Ectodermal cell (in vitro differentiated cells): ENCODE measurements around the gene SYNJ2.

Experiments
- H3K27ac ChIP-seq: 2 replicates; pipeline ENCODE4 v1.7.0; 2013; ENCODE audit warnings: mild to moderate bottlenecking, low read depth, low read length; ENCODE audit not compliant: insufficient read depth, poor library complexity, severe bottlenecking
- H3K27me3 ChIP-seq: 2 replicates; pipeline ENCODE4 v1.7.0; 2013; ENCODE audit warnings: mild to moderate bottlenecking, low read length; ENCODE audit not compliant: insufficient read depth, control insufficient read depth, poor library complexity, severe bottlenecking
- H3K36me3 ChIP-seq: one replicate; pipeline ENCODE4 v1.7.0; 2013; ENCODE audit warnings: low read length; ENCODE audit not compliant: control insufficient read depth, insufficient read depth
- H3K4me1 ChIP-seq: one replicate; pipeline ENCODE4 v1.7.0; 2013; ENCODE audit warnings: low read length; ENCODE audit not compliant: control insufficient read depth, insufficient read depth
- H3K4me3 ChIP-seq: 2 replicates; pipeline ENCODE4 v1.7.0; 2013; ENCODE audit warnings: low read depth, low read length, control low read depth; ENCODE audit not compliant: insufficient read depth
- H3K9me3 ChIP-seq: 2 replicates; pipeline ENCODE4 v1.7.0; 2013; ENCODE audit warnings: mild to moderate bottlenecking, low read length, moderate library complexity; ENCODE audit not compliant: control insufficient read depth
- WGBS, 2 experiments: methylation state at CpG; one replicate each; pipeline ENCODE4 v1.1.7; 2013; ENCODE audit warnings: missing lambda C conversion rate in 2 of 2; 5-methylcytosine and 5-hydroxymethylcytosine counted together

Gene SYNJ2

DNA sequence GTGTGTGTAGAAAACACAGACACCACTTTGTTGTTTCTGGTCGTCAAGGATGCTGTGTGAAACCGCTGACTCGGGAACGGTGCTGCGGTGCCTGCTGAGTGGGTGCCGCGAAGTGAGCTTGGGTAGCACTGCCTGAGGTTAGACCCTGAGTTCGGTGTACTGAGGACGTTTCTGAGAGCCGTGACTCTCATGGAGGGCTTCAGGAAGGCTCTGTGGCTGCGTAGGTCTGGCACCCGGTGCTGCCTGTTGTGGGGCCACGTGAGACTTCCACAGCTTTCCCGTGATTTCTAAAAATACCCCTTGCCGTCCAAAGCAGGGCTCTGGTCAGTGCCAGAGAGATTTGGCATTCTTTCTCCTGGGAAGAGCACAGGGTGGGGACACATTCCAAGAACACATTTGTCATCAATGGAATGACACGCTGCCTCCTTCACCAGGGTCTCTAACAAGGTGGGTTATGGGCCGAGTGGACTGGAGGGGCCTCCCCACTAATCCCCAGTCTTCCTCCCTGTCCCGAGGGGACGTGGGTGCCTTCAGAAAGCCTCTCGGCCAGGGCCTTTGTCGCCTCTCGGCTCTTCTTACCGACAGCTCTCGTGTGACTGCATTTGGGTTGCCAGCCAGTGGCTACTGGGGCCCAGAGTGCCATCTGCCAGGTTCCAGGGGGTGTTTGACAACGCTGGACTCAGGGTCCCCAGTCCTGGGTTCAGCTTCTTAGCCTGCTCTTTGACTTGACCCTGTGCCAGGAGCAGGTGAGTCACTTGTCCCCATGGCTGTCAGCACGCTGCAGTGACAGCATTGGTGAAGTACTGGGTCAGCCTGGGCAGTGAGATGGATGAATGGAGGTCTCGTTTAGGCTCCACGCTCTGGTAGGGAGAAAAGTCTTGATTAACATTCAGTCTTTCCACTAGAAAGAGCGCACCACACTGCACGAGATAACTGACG is 62.2 kb downstream of the SYNJ2 start:
- Histone ChIP-seq H3K27ac (no peak overlapping the region), H3K9me3 (no peaks in the 10 kb centered on the region), H3K27me3 (no peaks in the 10 kb centered on the region), H3K4me3 (no peak overlapping the region), H3K36me3 (no peaks in the 10 kb centered on the region), H3K4me1 (peaks cover 7% of the 10 kb centered on the region)
- WGBS, 2 experiments: 93 to 95% methylated on average over 31 of the region's 31 CpGs

- 92 to 99% methylated on average over 6 of the region's 6 CpGs for WGBS, 2 experiments
- H3K36me3 ChIP-seq: no peaks in the 10 kb centered on the region
- H3K9me3 ChIP-seq: no peaks in the 10 kb centered on the region
- H3K27ac ChIP-seq: no peak overlapping the region
- no peaks in the 10 kb centered on the region for H3K27me3 ChIP-seq
- H3K4me3 ChIP-seq: no peak overlapping the region
- H3K4me1 ChIP-seq: peaks cover under 1% of the 10 kb centered on the region
Measured at GRCh38 chr6:158044525-158044888, 62.8 kb downstream of the SYNJ2 start.

- no peaks in the 10 kb centered on the region for H3K36me3 ChIP-seq
- H3K9me3 ChIP-seq: no peaks in the 10 kb centered on the region
- no peaks in the 10 kb centered on the region for H3K4me1 ChIP-seq
- no peak overlapping the region for H3K4me3 ChIP-seq
- H3K27me3 ChIP-seq: no peaks in the 10 kb centered on the region
- 93 to 95% methylated on average over 20 of the region's 20 CpGs for WGBS, 2 experiments
- no peak overlapping the region for H3K27ac ChIP-seq
Measured at GRCh38 chr6:158046201-158047126, 64.8 kb downstream of the SYNJ2 start.

GRCh38 chr6:158047127-158047518 is 65.5 kb downstream of the SYNJ2 start:
- no peaks in the 10 kb centered on the region for H3K36me3 ChIP-seq

DNA sequence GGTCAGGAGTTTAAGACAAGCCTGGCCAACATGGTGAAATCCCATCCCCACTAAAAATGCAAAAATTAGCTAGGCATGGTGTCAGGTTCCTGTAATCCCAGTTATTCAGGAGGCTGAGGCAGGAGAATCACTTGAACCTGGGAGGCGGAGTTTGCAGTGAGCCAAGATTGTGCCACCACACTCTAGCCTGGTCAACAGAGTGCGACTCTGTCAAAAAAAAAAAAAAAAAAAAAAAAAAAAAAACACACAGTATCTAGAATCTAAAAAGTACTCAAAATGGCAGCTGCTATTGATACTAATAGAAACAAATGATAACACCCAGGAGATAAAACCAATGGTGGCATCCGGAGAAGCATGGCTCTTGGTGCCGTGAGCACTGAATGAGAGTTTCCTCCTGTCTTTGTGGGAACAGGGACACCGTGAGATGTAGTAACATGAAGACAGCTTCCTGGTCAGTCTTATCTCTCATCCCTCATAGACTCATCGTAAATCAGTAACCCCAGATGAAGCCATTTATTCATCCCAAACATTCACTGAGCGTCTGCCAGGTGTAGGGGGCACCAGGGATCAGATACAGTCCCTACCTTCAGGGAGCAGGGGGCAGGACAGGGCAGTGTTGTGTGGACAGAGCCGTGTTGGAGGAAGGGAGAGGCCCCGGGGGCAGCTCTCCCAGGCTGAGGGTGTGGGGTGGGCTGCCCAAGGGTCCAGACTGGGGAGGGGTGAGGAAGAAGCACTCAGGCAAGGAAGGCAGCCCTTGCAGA is 66.1 kb downstream of the SYNJ2 start:
- WGBS, 2 experiments: 82 to 84% methylated on average over 8 to 9 of the region's 9 CpGs

More at GRCh38 chr6:158047127-158047518, 65.5 kb downstream of the SYNJ2 start:
- H3K9me3 ChIP-seq: no peaks in the 10 kb centered on the region
- H3K27me3 ChIP-seq: no peaks in the 10 kb centered on the region
- no peaks in the 10 kb centered on the region for H3K4me1 ChIP-seq
- no peak overlapping the region for H3K4me3 ChIP-seq
- no peak overlapping the region for H3K27ac ChIP-seq
- 96 to 97% methylated on average over 10 of the region's 10 CpGs for WGBS, 2 experiments

DNA sequence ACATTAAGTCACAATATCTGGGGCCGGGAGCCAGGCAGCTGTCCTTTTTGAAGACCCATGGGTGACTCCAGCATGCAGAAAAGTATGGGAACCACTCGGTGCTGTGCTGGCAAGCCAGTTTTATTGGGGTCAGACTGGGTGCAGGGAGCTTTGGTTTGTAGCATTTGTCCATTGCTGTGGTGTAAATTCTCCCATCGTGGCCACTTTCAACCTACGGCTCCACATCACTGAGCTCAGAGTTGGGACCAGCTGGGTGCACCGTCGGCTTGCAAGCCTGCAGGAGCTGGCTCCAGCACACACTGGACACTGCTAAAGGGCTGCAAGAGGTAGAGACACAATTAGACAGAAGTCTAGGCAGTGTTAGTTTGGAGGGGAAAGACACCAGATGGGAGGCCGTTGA is 66.9 kb downstream of the SYNJ2 start:
- H3K36me3 ChIP-seq: no peaks in the 10 kb centered on the region
- no peaks in the 10 kb centered on the region for H3K27me3 ChIP-seq
- no peaks in the 10 kb centered on the region for H3K9me3 ChIP-seq
- WGBS, 2 experiments: 92 to 96% methylated on average over 7 of the region's 7 CpGs
- H3K27ac ChIP-seq: no peak overlapping the region
- H3K4me3 ChIP-seq: no peak overlapping the region
- no peaks in the 10 kb centered on the region for H3K4me1 ChIP-seq

More for the DNA sequence above, 66.1 kb downstream of the SYNJ2 start:
- H3K9me3 ChIP-seq: no peaks in the 10 kb centered on the region
- no peaks in the 10 kb centered on the region for H3K4me1 ChIP-seq
- no peak overlapping the region for H3K27ac ChIP-seq
- H3K4me3 ChIP-seq: no peak overlapping the region
- H3K36me3 ChIP-seq: no peaks in the 10 kb centered on the region
- H3K27me3 ChIP-seq: no peaks in the 10 kb centered on the region

- Histone ChIP-seq H3K4me3 (no peak overlapping the region), H3K4me1 (no peaks in the 10 kb centered on the region), H3K27ac (no peak overlapping the region), H3K27me3 (no peaks in the 10 kb centered on the region), H3K9me3 (no peaks in the 10 kb centered on the region), H3K36me3 (no peaks in the 10 kb centered on the region)
- WGBS, 2 experiments: 93% methylated on average over 17 of the region's 17 CpGs
Measured at GRCh38 chr6:158049055-158050028, 67.7 kb downstream of the SYNJ2 start.

- WGBS, 2 experiments: 88 to 89% methylated on average over 8 of the region's 8 CpGs
- Histone ChIP-seq H3K9me3 (no peaks in the 10 kb centered on the region), H3K36me3 (no peaks in the 10 kb centered on the region), H3K4me1 (no peaks in the 10 kb centered on the region), H3K27me3 (no peaks in the 10 kb centered on the region), H3K27ac (no peak overlapping the region), H3K4me3 (no peak overlapping the region)
Measured at GRCh38 chr6:158050107-158050735, 68.6 kb downstream of the SYNJ2 start.

- H3K27me3 ChIP-seq: no peaks in the 10 kb centered on the region
- no peaks in the 10 kb centered on the region for H3K36me3 ChIP-seq
- WGBS, 2 experiments: 96 to 98% methylated on average over 4 of the region's 4 CpGs
- H3K4me1 ChIP-seq: no peaks in the 10 kb centered on the region
- H3K27ac ChIP-seq: no peak overlapping the region
- H3K9me3 ChIP-seq: no peaks in the 10 kb centered on the region
- H3K4me3 ChIP-seq: no peak overlapping the region
Measured at GRCh38 chr6:158050955-158051354, 69.3 kb downstream of the SYNJ2 start.
